Small intestine (tissue), 7 donors: ENCODE results near the gene DYNC1I1. TPM values are rescaled to one million over a fixed set of nuclear protein-coding genes. Genes with fewer than 3 reads are reported as not detected.

Experiments used
- DNase-seq, 2 donors: peaks; one replicate each; pipeline versions ENCODE4 v3.0.0 to v3.0.0-alpha.2; 2013
- FAIRE-seq: peaks from 2 replicates; lab custom pipeline; 2012; peaks lifted over from hg19 to GRCh38; lab: Jason Lieb, UNC
- H3K27ac ChIP-seq, 3 donors: one replicate each; pipeline ENCODE4 v1.5.1; 2013; ENCODE audit warnings: low read length in 2 of 3, mild to moderate bottlenecking in 2 of 3, control low read depth in 1 of 3, inconsistent platforms in 1 of 3, low read depth in 1 of 3, moderate library complexity in 1 of 3
- H3K27me3 ChIP-seq, 3 donors: one replicate each; pipeline ENCODE4 v1.6.1; 2013; ENCODE audit warnings: low read length in 3 of 3, inconsistent platforms in 1 of 3; ENCODE audit not compliant: control insufficient read depth in 3 of 3, insufficient read depth in 3 of 3
- H3K36me3 ChIP-seq, 3 donors: one replicate each; pipeline ENCODE4 v1.6.1; 2013; ENCODE audit warnings: low read length in 3 of 3, inconsistent platforms in 1 of 3, low read depth in 1 of 3, mild to moderate bottlenecking in 1 of 3, moderate library complexity in 1 of 3; ENCODE audit not compliant: control insufficient read depth in 3 of 3, insufficient read depth in 2 of 3
- H3K4me1 ChIP-seq, 3 donors: one replicate each; pipeline ENCODE4 v1.6.1; 2013; ENCODE audit warnings: low read length in 2 of 3, inconsistent platforms in 1 of 3, low read depth in 1 of 3, mild to moderate bottlenecking in 1 of 3, moderate library complexity in 1 of 3; ENCODE audit not compliant: control insufficient read depth in 3 of 3, insufficient read depth in 2 of 3
- H3K4me3 ChIP-seq, 3 donors: one replicate each; pipeline ENCODE4 v1.5.1; 2013; ENCODE audit warnings: low read length in 3 of 3, control low read depth in 1 of 3, inconsistent platforms in 1 of 3, low read depth in 1 of 3, mild to moderate bottlenecking in 1 of 3, moderate library complexity in 1 of 3
- H3K9me3 ChIP-seq, 2 donors: one replicate each; pipeline ENCODE4 v1.6.1; 2013; ENCODE audit warnings: low read depth in 1 of 2, low read length in 1 of 2; ENCODE audit not compliant: control insufficient read depth in 2 of 2, insufficient read depth in 1 of 2
- WGBS, 3 donors: extraction: QIAGEN DNeasy Blood & Tissue Kit; methylation state at CpG; one replicate each; pipeline ENCODE4 v1.1.7; 2013; 5-methylcytosine and 5-hydroxymethylcytosine counted together
- polyA plus RNA-seq, 4 donors: library from polyadenylated mRNA; stranded (reverse) in 3 of 4; unstranded in 1 of 4; fragments of 200-250 nt in 3 of 4; fragments of 120-200 nt in 1 of 4; gene quantifications; one replicate each; pipeline versions ENCODE4 v1.2.1 to v1.2.3, GENCODE V29; 2013
- donor health status: healthy with polysubstance abuse.
- donor health status: control.
- donor health status: control.
- donor health status: Bipolar disorder and iron deficiency.
- donor health status: healthy.

The DYNC1I1 gene
- polyA plus RNA-seq, 4 donors: 0.12 to 2.4 (median 0.27) TPM; not detected in 1

DNA sequence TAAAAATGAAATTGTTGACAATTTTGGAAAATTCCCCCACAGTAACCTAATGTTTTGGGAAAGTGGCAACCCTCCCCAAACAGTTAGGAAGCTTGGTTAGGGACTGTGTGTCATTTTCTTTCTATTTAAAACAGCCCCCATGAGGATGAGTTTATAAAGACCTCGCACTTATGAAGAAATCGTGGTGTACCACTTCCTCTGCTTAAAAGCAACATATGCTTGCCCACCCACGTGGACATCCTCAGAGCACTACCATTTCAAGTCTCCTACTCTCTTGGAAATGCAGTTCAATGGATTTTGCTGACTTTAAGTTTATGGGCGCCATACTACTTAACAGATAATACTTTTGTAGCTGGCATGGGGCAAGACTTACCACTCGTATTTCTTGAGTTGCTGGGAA, 223.8 kb downstream of the DYNC1I1 start:
- FAIRE-seq: no peak

GRCh38 chr7:95996886-95997285, 224.5 kb downstream of the DYNC1I1 start:
- no peak for FAIRE-seq
- Histone ChIP-seq H3K27ac (no peak overlapping the region), H3K4me3 (no peak overlapping the region), H3K9me3 (no peaks in the 10 kb centered on the region), H3K36me3 (no peaks in the 10 kb centered on the region), H3K4me1 (no peaks in the 10 kb centered on the region), H3K27me3 (peaks cover 0 to 3% (median 0%) of the 10 kb centered on the region in 3 donors)
- WGBS, 3 donors: 67 to 81% (median 78%) methylated on average over 1 of the region's 1 CpG
- no peak for DNase-seq

More for the DNA sequence above, 223.8 kb downstream of the DYNC1I1 start:
- peaks cover 0 to 3% (median 0%) of the 10 kb centered on the region in 3 donors for H3K27me3 ChIP-seq
- no peaks in the 10 kb centered on the region for H3K4me1 ChIP-seq
- no peaks in the 10 kb centered on the region for H3K36me3 ChIP-seq
- DNase-seq: no peak
- no peaks in the 10 kb centered on the region for H3K9me3 ChIP-seq
- H3K27ac ChIP-seq: no peak overlapping the region
- WGBS, 3 donors: 56 to 78% (median 65%) methylated on average over 5 of the region's 5 CpGs
- no peak overlapping the region for H3K4me3 ChIP-seq

DNA sequence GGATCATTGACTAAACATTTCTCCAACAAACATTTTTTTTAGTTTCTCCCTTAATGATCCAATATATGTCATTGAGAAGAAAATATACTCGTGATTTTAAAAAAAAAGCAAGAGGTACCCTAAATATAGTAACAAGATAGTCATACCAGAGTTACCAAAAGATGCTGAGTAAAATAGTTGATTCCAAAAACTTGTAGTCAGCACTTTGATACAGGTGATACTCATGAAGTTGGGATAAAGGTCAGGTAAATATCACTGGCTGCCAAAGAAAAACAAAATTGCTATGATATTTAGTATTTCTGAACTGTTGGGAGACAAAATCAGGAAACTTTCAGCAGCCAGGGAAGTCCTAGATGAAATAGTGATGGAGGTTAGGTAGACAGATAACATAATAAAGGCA, 225.3 kb downstream of the DYNC1I1 start:
- H3K27ac ChIP-seq: no peak overlapping the region
- H3K36me3 ChIP-seq: no peaks in the 10 kb centered on the region
- peaks cover 0 to 3% (median 0%) of the 10 kb centered on the region in 3 donors for H3K27me3 ChIP-seq
- H3K4me1 ChIP-seq: no peaks in the 10 kb centered on the region
- H3K4me3 ChIP-seq: no peak overlapping the region
- H3K9me3 ChIP-seq: no peaks in the 10 kb centered on the region
- FAIRE-seq: no peak
- DNase-seq: no peak
- WGBS, 3 donors: 62 to 72% (median 62%) methylated on average over 1 of the region's 1 CpG

DNA sequence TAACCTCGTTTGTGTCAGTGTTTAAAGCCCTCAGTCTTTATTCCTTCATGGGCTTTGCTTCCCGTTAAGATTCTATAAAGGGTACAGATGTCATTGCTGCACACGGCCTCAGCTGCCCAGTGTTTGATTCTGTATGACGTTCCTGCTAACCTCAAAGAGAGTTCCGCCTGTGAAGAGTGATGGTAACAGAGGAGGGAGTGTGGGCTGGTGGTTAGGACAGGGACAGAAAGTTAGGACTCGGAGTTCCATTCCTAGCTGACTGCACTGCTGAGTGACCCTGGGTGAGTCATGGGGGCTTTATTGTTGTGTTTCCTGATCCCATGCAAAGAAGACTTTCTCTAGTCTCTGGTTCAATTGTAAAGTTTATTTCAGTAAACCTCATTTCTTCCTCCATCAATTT, 227.1 kb downstream of the DYNC1I1 start:
- H3K9me3 ChIP-seq: no peaks in the 10 kb centered on the region
- H3K4me1 ChIP-seq: peaks cover 1 to 3% (median 2%) of the 10 kb centered on the region in 3 donors
- H3K36me3 ChIP-seq: no peaks in the 10 kb centered on the region
- H3K27ac ChIP-seq: no peak overlapping the region
- FAIRE-seq: no peak
- no peak for DNase-seq
- H3K4me3 ChIP-seq: no peak overlapping the region
- WGBS, 3 donors: 67 to 76% (median 74%) methylated on average over 6 of the region's 6 CpGs
- H3K27me3 ChIP-seq: peaks cover 0 to 3% (median 0%) of the 10 kb centered on the region in 3 donors

- H3K9me3 ChIP-seq: no peaks in the 10 kb centered on the region
Observed at GRCh38 chr7:96004578-96004977, 232.2 kb downstream of the DYNC1I1 start.

GRCh38 chr7:96005271-96005670, 232.9 kb downstream of the DYNC1I1 start:
- 77 to 96% (median 84%) methylated on average over 5 of the region's 5 CpGs for WGBS, 3 donors
- Histone ChIP-seq H3K4me3 (no peak overlapping the region), H3K9me3 (no peaks in the 10 kb centered on the region), H3K4me1 (peaks cover 2 to 3% (median 3%) of the 10 kb centered on the region in 3 donors), H3K36me3 (no peaks in the 10 kb centered on the region), H3K27ac (no peak overlapping the region), H3K27me3 (no peaks in the 10 kb centered on the region)
- FAIRE-seq (no peak), DNase-seq (no peak)

More at GRCh38 chr7:96004578-96004977, 232.2 kb downstream of the DYNC1I1 start:
- Histone ChIP-seq H3K27ac (no peak overlapping the region), H3K36me3 (no peaks in the 10 kb centered on the region), H3K4me3 (no peak overlapping the region), H3K4me1 (peaks cover 2 to 3% (median 3%) of the 10 kb centered on the region in 3 donors), H3K27me3 (no peaks in the 10 kb centered on the region)
- DNase-seq: no peak
- FAIRE-seq: no peak

GRCh38 chr7:96009148-96009547, 236.8 kb downstream of the DYNC1I1 start:
- WGBS, 3 donors: 83 to 92% (median 89%) methylated on average over 2 of the region's 2 CpGs
- FAIRE-seq: no peak
- no peak overlapping the region for H3K27ac ChIP-seq
- H3K9me3 ChIP-seq: no peaks in the 10 kb centered on the region
- peaks cover 0 to 3% (median 0%) of the 10 kb centered on the region in 3 donors for H3K4me1 ChIP-seq
- no peak overlapping the region for H3K4me3 ChIP-seq
- DNase-seq: peak in 1 of 2 donors; percentile 11
- no peaks in the 10 kb centered on the region for H3K27me3 ChIP-seq
- no peaks in the 10 kb centered on the region for H3K36me3 ChIP-seq

DNA sequence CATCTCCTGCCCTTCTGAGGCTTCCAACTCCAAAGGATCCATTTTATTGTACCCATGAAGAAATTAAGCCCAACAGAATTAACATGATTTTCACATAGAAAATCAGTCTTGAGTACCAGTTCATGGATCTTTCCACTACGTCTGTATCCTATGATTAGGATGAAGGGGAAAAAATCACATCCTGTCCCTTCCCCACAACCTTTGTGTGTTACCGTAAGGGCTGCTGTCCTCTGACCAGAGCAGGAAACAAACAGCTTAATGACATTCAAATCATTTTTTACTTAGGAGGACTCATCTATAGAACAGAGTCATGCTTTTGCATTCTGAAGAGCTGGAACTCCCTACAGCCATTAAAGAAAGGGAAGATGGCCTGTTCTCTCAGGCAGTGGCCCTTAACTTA, 241.5 kb downstream of the DYNC1I1 start:
- H3K27ac ChIP-seq: no peak overlapping the region
- H3K27me3 ChIP-seq: no peaks in the 10 kb centered on the region
- no peaks in the 10 kb centered on the region for H3K9me3 ChIP-seq
- DNase-seq (no peak), FAIRE-seq (no peak)
- H3K36me3 ChIP-seq: no peaks in the 10 kb centered on the region
- peaks cover 0 to 10% (median 0%) of the 10 kb centered on the region in 3 donors for H3K4me1 ChIP-seq
- 68 to 90% (median 76%) methylated on average over 2 of the region's 2 CpGs for WGBS, 3 donors
- H3K4me3 ChIP-seq: no peak overlapping the region

DNA sequence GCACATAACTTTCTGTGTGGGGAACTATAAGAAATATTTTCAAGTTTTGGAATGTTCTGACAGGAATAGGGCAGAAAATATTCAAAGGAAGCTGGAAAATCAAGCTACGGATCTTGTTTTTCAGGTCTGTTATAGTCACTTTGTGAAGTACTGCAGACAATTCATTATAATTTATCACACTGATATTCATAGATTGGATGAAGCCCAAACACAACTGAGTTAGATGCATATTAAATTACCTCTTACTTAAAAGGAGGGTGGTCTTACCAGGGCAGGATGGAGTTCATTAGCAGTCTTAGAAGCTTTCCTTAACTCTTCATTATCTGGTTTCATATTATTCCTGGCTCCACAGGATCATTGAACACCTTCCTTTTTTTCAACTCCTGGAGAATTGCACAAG, 242.3 kb downstream of the DYNC1I1 start:
- no peaks in the 10 kb centered on the region for H3K27me3 ChIP-seq
- no peak overlapping the region for H3K27ac ChIP-seq
- no peak overlapping the region for H3K4me3 ChIP-seq
- FAIRE-seq (no peak), DNase-seq (no peak)
- peaks cover 0 to 10% (median 0%) of the 10 kb centered on the region in 3 donors for H3K4me1 ChIP-seq
- 85 to 97% (median 92%) methylated on average over 1 of the region's 1 CpG for WGBS, 3 donors
- H3K36me3 ChIP-seq: no peaks in the 10 kb centered on the region
- H3K9me3 ChIP-seq: no peaks in the 10 kb centered on the region
